Muscle layer of duodenum (tissue), 2 donors: ENCODE measurements around the gene TRPV2.
A peak's percentile ranks its signal among the peaks of the same experiment; 100 is the strongest.

ENCODE experiments used
- H3K27ac ChIP-seq: one replicate; pipeline ENCODE4 v1.7.0; 2013; ENCODE audit warnings: mild to moderate bottlenecking, low read length
- H3K27me3 ChIP-seq: one replicate; pipeline ENCODE4 v1.7.0; 2013; ENCODE audit warnings: low read depth, mild to moderate bottlenecking, control low read depth, low read length
- H3K36me3 ChIP-seq, 2 donors: one replicate each; pipeline ENCODE4 v1.7.0; 2013; ENCODE audit warnings: low read length in 2 of 2, control low read depth in 1 of 2, mild to moderate bottlenecking in 1 of 2; ENCODE audit not compliant: insufficient read depth in 2 of 2, control insufficient read depth in 1 of 2
- H3K4me1 ChIP-seq, 2 donors: one replicate each; pipeline ENCODE4 v1.7.0; 2013; ENCODE audit warnings: low read length in 2 of 2, mild to moderate bottlenecking in 2 of 2, control low read depth in 1 of 2, moderate library complexity in 1 of 2; ENCODE audit not compliant: insufficient read depth in 2 of 2, control insufficient read depth in 1 of 2
- H3K4me3 ChIP-seq, 2 donors: one replicate each; pipeline ENCODE4 v1.7.0; 2013; ENCODE audit warnings: low read length in 2 of 2, low read depth in 1 of 2, mild to moderate bottlenecking in 1 of 2
- H3K9me3 ChIP-seq, 2 donors: one replicate each; pipeline ENCODE4 v1.7.0; 2013; ENCODE audit warnings: low read length in 2 of 2, control low read depth in 1 of 2, mild to moderate bottlenecking in 1 of 2; ENCODE audit not compliant: control insufficient read depth in 1 of 2
- donor health status: healthy.

Gene TRPV2

DNA sequence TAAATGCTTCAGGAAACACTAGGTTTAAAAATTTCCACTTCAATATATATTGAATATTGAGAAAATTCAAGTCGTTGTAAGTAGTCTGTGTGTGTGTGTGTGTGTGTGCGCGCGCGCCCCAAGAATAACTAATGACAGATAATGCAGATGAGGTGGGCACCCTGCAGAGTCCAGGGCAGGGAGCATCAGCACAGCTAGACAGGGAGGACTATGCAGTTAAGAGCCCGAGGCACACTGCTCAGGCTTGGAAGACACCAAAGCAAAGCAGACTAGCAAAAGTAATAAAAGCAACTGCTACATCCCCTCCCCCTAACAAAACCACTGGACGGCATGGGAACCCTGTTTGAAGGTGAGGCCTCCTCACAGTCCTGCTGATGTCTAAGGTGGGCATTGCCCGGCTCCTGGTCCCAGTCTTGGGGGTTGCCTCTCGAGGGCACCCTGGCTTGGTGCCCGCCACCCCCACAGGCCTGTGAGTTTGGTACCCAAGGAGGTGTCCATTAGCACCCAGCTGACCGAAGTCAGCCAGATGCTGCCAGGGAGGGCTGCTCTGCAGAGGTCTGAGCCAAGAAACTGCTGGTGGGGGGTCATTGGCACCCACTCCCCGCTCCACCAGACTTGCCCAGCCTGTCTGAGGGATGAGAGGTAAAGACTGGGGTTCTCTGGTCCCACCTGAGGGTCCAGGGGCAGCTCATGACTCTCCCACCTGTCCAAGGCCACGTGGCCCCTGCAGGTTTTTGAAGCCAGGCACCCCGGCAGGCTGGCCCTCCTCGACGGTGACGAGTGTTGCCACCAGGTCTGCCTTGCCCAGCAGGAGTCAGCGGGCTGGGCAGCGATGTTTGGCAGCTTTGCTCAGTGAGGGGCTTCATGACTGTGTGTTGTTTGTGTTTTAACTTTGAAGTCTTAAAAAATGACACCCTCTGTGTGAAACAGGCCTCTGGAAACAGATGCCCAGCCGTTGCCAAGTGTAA lies 58.0 kb downstream of the TRPV2 start:
- Histone ChIP-seq H3K4me1 (peaks cover 12 to 22% of the 10 kb centered on the region in 2 donors), H3K36me3 (no peaks in the 10 kb centered on the region), H3K9me3 (no peaks in the 10 kb centered on the region), H3K4me3 (no peak overlapping the region), H3K27ac (no peak overlapping the region), H3K27me3 (no peaks in the 10 kb centered on the region)

DNA sequence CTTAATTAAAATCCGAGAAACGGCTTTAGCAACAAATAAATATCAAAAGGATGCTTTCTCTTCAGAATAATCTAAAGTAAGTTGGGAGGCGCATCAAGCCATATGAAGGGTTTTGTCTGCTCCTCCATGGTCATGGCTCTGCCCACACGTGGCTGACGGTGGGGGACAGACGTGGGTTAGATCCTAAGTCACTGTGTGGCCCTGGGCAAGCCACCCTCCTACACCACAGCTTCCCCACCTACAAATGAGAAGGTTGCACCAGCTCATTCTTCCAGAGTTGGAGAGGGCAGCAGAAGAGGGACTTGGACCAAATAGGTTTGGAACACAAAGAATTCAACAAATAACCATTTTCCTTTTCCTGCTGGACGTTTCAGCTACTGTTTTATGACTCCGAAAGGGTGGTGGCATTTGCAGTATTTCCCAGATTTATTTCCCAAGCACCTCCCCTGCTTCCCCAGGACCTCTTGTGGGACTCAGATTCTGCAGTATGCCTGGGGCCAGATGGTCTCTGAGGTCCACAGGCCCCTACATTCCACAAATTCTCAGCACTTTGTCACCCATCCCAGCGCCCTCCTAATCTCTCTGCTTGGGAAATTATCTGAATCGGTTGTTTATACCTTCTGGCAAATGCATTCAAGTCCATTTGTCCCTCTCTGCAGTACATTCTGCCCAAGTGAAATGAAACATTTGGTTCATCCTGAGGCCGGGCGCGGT lies 58.8 kb downstream of the TRPV2 start:
- Histone ChIP-seq H3K27me3 (no peaks in the 10 kb centered on the region), H3K9me3 (no peaks in the 10 kb centered on the region), H3K36me3 (no peaks in the 10 kb centered on the region), H3K27ac (no peak overlapping the region), H3K4me1 (peaks cover 12 to 23% of the 10 kb centered on the region in 2 donors), H3K4me3 (no peak overlapping the region)

DNA sequence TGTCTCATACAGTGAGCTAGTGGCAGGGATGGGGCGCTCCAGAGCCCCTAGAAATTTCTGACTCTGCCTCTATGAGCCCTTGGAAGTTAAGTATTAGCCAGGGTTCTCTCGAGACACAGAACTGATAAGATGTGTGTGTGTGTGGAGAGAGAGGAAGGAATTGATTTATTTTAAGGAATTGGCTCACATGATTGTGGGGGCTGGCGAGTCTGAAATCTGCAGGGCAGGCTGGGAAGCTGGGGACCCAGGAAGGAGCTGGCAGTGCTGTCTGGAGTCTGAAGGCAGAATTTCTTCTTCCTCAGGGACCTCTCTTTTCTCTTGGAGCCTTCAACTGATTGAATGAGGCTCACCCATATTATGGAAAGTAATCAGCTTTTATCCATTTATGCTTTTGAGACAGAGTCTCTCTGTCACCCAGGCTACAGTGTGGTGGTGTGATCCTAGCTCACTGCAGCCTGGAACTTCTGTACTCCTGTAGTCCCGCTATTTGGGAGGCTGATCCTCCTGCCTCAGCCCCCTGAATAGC lies 59.9 kb downstream of the TRPV2 start:
- Histone ChIP-seq H3K9me3 (no peaks in the 10 kb centered on the region), H3K4me3 (no peak overlapping the region), H3K27me3 (no peaks in the 10 kb centered on the region), H3K36me3 (no peaks in the 10 kb centered on the region), H3K4me1 (peaks cover 7 to 16% of the 10 kb centered on the region in 2 donors), H3K27ac (no peak overlapping the region)

DNA sequence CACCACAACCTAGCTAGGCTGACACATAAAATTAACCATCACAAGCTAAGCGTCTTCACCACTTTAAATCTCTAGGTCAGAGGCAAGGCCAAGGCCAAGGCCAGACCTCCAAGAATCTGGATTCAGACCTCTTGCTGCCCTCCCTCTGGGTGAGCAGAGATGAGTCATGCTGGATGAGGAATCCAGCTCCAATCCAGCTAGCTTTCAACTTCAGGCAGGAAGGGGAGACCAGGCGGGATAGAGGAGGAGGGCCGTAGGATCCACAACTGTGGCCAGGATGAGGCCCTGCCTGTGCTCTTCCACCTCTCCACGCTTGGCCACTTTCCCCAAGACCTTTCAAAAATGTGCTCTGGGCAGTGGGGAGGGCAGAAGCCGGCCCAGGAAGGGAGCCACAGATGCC lies 61.9 kb downstream of the TRPV2 start:
- H3K27ac ChIP-seq, result peak overlapping the region; percentile 39

DNA sequence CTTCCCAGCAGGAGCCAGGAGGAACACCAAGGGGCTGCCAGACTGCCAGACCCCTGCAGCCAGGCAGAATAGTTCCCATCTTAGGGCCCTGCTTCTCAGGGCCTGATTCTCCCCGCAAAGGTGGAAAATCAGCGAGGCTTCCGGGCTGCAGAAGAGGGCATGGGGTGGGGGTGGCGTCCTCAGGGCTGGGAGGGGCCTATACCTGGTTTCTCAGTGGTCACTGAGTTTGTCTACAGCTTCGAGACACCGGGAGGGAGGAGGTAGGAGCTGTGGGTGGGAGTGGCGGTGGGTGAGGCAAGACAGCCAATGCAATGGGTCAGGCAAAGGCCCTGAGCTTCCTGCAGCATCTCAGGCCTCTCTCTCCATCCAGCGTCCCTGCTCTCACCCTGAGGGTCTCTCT lies 62.3 kb downstream of the TRPV2 start:
- Histone ChIP-seq H3K27me3 (no peaks in the 10 kb centered on the region), H3K9me3 (no peaks in the 10 kb centered on the region), H3K36me3 (no peaks in the 10 kb centered on the region), H3K27ac (peak overlapping the region; percentile 39), H3K4me3 (no peak overlapping the region), H3K4me1 (peaks cover 0 to 12% of the 10 kb centered on the region in 2 donors)

More for the DNA sequence above, 61.9 kb downstream of the TRPV2 start:
- Histone ChIP-seq H3K27me3 (no peaks in the 10 kb centered on the region), H3K4me3 (no peak overlapping the region), H3K36me3 (no peaks in the 10 kb centered on the region), H3K9me3 (no peaks in the 10 kb centered on the region), H3K4me1 (peaks cover 3 to 12% of the 10 kb centered on the region in 2 donors)

DNA sequence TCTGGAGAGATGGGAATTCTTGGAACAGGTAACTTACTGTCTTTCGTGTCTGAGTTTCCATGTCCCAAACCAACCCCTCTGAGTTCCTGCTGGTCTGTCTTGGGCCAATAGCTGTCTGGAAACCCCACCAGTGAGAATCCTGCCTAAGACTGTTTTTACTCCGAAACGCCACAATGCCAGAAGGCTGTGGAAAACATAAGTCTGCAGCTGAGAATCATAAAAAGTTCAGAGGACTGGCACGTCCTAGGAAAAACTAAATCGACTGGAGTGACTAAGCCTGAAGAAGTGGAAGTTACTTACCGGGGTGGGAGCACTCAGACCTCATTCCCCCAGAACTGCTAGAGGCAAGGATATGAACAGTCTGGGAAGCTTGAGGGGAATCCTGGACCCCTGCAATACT lies 63.3 kb downstream of the TRPV2 start:
- Histone ChIP-seq H3K27me3 (no peaks in the 10 kb centered on the region), H3K9me3 (no peaks in the 10 kb centered on the region), H3K4me1 (peaks cover 0 to 12% of the 10 kb centered on the region in 2 donors), H3K36me3 (no peaks in the 10 kb centered on the region), H3K4me3 (no peak overlapping the region), H3K27ac (no peak overlapping the region)

DNA sequence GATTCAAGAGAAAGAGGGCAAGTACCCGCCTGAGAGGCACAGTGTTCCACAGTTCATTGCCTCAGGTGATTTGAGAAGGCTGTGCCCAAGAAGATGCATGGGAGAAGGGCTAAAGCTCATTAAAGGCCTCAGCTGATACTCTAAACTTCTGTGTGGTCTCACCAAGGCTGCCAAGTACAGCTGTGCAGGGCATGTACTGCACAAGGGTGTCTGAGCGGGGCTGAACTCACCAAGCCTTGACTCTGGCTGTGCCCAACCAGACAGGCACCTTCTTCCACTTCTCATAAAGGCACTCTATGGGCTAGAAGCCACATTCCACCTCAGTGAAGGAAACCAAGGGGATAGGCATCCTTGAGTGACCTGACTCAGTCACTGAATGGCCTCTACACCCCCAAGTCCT lies 63.9 kb downstream of the TRPV2 start:
- no peak overlapping the region for H3K27ac ChIP-seq
- no peaks in the 10 kb centered on the region for H3K9me3 ChIP-seq
- no peaks in the 10 kb centered on the region for H3K36me3 ChIP-seq
- peaks cover 0 to 12% of the 10 kb centered on the region in 2 donors for H3K4me1 ChIP-seq
- H3K4me3 ChIP-seq, result no peak overlapping the region
- H3K27me3 ChIP-seq, result no peaks in the 10 kb centered on the region

DNA sequence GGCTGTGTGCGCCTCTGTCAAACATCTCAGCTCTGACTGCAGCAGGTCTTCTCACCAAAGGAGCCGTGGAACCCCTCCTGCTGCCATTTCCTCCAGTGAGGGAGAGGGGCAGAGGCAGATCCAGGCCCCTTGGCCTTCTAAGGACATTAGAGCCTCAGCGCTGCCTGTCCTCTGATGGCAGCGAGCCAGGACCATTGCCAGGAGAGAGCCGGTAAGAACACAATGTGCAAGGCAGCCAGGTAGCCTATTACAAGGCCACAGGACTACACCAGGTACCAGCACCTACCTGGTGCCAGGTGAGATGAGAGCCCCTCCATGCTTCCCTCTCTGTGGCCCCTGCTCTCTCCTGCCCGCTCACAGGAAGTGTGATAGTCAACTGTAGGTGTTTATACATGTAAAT lies 65.6 kb downstream of the TRPV2 start:
- no peak overlapping the region for H3K27ac ChIP-seq
- H3K9me3 ChIP-seq, result no peaks in the 10 kb centered on the region
- H3K4me3 ChIP-seq, result no peak overlapping the region
- no peaks in the 10 kb centered on the region for H3K27me3 ChIP-seq
- peaks cover 5 to 22% of the 10 kb centered on the region in 2 donors for H3K4me1 ChIP-seq
- H3K36me3 ChIP-seq, result no peaks in the 10 kb centered on the region

DNA sequence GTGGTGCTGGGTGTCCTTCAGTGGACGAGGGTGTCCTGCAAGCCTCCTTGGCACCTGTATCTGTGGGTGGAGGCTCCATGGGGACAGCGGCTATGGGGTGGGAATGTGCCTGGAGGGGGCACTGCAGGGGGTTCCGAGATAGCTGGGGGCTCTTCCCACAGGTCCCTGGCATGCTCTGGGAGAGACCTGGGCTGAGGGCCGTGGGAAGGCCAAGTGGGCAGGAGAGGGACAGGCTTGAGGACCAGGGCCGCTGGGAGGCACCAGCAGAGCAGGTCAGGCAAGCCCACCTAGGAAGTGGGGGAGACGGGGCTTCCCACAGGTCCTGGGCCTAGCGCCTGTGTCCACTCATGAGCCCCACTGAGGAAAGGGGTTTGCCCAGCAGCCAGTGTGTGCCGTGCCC lies 66.9 kb downstream of the TRPV2 start:
- peaks cover 12 to 33% of the 10 kb centered on the region in 2 donors for H3K4me1 ChIP-seq
- no peaks in the 10 kb centered on the region for H3K9me3 ChIP-seq
- H3K36me3 ChIP-seq, result no peaks in the 10 kb centered on the region
- H3K27me3 ChIP-seq, result no peaks in the 10 kb centered on the region
- no peak overlapping the region for H3K27ac ChIP-seq
- no peak overlapping the region for H3K4me3 ChIP-seq

DNA sequence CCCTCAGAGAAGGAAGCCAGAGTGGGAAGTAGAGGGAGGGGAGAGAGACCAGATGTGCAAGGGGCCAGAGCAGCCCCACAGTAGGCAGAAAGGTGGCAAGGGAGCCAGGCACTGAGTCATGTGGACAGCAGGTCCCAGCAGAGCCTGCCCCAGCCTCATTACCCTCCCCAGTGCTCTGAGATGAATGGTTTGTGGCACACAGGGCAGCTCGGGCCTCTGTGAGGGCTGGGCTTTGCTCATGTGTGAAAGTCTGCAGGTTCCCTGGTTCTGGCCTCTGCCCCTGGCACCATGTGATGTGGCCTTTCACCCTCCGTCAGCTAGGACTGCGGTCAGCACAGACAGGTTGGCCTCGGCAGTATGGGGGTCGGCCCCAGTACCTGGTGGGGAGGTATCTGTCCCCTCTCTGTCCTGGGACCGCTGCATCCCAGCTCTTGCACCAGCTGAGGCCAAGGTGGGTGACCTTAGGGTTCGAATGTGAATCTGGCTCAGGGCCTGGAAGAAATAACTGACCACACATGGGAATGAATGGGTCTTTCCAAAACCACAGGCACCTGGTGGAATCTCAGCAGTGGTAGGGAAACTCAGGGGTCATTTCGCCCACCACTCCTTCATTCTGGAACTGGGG lies 67.8 kb downstream of the TRPV2 start:
- Histone ChIP-seq H3K4me1 (peaks cover 12 to 24% of the 10 kb centered on the region in 2 donors), H3K36me3 (no peaks in the 10 kb centered on the region), H3K4me3 (no peak overlapping the region), H3K27ac (no peak overlapping the region), H3K27me3 (no peaks in the 10 kb centered on the region), H3K9me3 (no peaks in the 10 kb centered on the region)
